Stimulated activated CD4-positive, alpha-beta T cell treated with anti-CD3 and anti-CD28 coated beads, Interleukin-1b, Interleukin-23, amount 100 ng/mL, for 48 hours (primary cell): ENCODE data around the gene PIP5K1B.

Source experiments
- DNase-seq: peaks from one replicate; pipeline ENCODE4 v3.0.0-alpha.2; 2020

The PIP5K1B gene

DNA sequence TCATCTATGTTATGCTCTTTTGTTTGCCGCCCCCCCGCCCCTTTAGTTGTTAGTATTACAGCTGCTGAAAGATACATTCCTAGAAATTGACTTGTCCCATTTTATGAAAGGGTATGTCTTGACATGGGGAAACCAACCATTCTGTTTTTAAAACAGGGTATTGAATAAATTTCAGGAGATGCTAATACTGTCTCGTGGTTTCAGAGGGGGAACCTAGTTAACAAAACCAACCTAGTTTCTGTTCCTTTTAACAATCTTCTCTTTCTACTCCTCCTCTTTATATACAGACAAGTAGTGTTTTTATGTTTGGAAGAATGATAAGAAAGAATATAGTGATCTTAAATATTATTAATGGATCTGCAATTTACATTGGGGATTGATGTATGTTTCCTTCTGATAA is 3.5 kb downstream of the PIP5K1B start:
- DNase-seq: no peak

DNA sequence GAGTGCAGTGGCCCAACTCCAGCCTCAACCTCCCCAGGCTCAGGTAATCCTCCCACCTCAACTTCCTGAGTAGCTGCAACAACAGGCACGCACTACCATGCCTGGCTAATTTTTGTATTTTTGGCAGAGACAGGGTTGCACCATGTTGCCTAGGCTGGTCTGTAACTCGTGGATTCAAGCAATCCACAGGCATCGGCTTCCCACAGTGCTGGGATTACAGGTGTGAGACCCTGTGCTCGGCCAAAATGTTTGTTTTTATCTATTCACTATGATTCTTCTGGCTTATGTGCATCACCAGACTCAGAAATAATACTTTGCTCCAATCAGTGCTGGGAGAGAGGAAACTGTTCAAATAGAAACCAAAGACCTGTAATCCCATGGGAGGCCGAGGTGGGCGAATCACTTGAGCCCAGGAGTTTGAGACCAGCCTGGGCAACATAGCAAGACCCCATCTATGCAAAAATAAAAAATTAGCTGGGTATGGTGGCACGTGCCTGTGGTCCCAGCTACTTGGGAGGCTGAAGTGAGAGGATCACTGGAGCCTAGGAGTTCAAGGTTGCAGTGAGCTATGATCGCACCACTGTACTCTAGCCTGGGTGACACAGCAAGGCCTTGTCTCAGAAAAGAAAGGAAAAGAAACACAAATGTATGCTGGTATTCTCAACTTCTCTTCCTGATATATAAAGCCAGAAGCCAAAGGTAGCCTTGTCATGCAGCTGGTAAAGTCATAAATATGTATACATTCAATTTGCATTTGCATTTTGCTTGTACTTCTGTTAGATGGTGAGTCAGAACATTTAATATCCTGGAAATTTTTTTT is 4.5 kb downstream of the PIP5K1B start:
- no peak for DNase-seq

- no peak for DNase-seq
These were observed 5.1 kb downstream of the PIP5K1B start for GRCh38 chr9:68710111-68710471.

GRCh38 chr9:68711281-68711680 is 6.2 kb downstream of the PIP5K1B start:
- DNase-seq: no peak

DNA sequence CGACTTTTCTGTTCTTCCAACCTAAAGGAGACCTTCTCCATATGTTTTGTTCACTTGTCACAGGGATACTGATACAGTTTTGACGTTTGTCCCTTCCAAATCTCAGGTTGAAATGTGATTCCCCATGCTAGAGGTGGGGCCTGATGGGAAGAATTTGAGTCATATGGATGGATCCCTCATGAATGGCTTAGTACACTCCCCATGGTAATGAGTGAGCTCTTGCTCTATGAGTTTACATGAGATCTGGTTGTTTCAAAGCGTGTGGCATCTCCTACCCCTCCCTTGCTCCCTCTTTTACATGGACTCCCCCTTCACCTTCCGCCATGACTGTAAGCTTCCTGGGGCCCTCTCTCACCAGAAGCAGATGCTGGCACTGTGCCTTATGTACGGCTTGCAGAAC is 6.9 kb downstream of the PIP5K1B start:
- DNase-seq: no peak

DNA sequence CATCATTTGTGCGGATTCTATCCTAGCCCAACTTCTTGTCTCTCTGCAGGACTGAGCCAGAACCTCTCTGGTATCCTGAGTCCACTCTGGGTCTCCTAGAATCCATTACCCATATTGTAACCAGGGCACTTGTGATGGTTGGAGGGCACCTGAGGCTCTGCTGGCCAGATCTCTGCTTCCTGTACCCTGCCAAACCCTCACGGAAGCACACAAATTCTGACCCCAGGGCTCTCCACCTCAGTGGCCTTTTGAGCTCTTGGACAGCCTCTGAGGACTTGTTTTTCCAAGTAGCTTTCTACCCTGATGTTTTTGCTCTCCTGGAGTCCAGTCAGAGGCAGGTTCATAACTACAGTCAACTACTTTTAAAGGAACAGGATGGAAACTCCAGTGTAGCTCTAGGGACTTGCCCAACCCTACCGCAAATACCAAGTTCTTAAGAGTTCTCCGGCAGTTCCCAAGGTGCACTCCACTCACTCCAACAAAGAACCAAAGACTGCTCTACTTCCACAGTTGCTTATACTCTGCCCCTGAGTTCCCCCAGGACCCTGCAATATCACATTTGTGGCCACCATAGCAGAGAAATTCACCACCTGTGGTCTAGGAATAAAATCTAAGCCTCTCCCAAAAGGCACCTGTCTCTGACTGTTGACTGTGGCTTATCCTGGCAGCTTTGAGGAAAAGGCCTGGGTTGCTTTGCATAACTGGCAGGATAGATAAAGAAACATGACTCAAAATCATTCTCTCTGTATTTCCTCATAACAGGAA is 9.6 kb downstream of the PIP5K1B start:
- no peak for DNase-seq

GRCh38 chr9:68715181-68715456 is 10.1 kb downstream of the PIP5K1B start:
- DNase-seq: no peak

- no peak for DNase-seq
These were observed 12.8 kb downstream of the PIP5K1B start for GRCh38 chr9:68717552-68718443.

- DNase-seq: no peak
These were observed 14.8 kb downstream of the PIP5K1B start for GRCh38 chr9:68719847-68720246.

GRCh38 chr9:68720656-68721313 is 15.7 kb downstream of the PIP5K1B start:
- DNase-seq: no peak

GRCh38 chr9:68721666-68722330 is 16.8 kb downstream of the PIP5K1B start:
- no peak for DNase-seq

- DNase-seq: no peak
These were observed 20.0 kb downstream of the PIP5K1B start for GRCh38 chr9:68725070-68725469.

DNA sequence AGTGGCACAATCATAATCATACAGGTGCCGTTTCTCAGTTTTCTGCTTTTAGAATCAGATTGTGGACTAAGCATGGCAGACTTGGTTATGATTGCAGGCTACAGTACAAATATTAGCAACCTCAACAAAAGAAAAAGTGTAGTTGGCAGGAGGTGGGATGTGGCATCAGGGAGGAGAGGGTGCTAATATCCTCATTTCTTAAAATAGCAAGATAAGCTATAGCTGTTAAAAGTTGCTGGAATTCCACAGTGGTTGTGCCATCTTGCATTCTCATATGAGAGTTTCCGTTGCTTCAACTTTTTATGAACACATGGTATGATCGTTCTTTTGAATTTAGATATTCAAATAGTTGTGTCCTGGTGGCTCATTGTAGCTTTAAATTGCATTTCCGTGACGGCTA is 21.4 kb downstream of the PIP5K1B start:
- no peak for DNase-seq

DNA sequence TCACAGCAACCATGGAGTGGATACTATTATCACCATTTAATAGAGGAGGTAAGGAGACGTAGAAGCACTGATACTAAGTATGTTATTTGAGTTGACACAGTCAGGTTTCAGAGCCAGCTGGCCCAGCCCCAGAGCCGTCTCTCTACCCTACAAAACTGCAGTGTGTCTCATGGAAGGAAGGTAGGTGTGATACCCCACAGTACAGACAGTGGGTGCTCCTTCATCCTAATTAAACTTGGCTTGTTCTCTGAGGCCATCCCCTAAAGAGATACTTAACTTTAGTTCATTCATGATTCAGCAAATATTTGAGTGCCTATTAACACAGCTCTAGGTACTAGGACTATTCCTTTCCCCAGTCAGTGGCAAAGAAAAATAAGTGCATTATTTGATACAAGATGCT is 22.6 kb downstream of the PIP5K1B start:
- DNase-seq: no peak

- no peak for DNase-seq
These were observed 23.7 kb downstream of the PIP5K1B start for GRCh38 chr9:68728731-68729130.

- no peak for DNase-seq
These were observed 25.7 kb downstream of the PIP5K1B start for GRCh38 chr9:68730570-68731235.

GRCh38 chr9:68731857-68732256 is 26.8 kb downstream of the PIP5K1B start:
- DNase-seq: no peak

DNA sequence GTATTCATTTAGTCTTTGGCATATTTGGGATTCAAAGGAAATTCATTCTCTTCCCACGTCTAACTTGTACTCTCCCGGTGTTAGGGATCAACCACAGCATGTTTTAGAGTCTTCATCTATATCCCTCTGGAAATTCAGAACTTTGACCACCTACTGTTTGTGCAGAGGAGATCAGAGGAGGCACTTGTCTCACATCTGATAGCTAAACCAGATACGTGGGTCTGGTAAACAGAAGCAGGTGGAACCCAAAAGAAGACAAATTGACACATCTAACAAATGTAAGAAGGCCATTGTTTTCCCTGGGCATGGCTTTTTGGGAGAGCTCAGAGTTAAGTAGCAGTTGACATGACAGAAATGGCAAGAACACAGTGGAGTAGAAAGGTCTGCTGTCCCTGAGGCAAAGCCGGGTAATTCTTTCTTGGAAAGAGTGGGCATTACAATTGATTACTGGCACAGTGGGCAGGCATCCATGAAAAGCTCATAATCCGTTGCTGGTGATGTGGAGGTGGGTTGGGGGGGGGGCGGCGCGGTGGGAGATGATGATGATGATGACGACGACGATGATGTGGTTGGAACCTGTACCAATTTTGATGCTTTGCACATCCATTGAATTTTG is 27.5 kb downstream of the PIP5K1B start:
- DNase-seq: no peak

GRCh38 chr9:68733021-68733405 is 28.0 kb downstream of the PIP5K1B start:
- DNase-seq: no peak

DNA sequence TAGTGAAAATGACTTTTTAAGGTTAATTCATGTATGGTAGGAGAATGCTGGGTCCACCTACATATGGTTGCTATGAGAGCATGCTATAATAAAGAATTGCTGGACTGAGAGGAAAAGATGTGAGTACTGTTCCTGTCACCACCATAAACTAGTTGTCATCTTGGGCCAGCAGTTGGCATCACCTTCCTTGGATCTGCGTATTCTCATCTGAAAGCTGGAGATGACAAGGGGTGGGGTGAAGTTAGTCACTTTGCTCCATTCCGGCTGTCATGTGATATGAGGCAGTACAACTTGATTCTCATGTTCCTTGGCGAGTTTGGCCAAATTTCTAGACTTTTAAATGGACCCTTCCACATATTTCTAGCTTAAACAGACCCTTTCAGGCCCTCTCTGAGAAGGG is 33.3 kb downstream of the PIP5K1B start:
- DNase-seq: no peak

DNA sequence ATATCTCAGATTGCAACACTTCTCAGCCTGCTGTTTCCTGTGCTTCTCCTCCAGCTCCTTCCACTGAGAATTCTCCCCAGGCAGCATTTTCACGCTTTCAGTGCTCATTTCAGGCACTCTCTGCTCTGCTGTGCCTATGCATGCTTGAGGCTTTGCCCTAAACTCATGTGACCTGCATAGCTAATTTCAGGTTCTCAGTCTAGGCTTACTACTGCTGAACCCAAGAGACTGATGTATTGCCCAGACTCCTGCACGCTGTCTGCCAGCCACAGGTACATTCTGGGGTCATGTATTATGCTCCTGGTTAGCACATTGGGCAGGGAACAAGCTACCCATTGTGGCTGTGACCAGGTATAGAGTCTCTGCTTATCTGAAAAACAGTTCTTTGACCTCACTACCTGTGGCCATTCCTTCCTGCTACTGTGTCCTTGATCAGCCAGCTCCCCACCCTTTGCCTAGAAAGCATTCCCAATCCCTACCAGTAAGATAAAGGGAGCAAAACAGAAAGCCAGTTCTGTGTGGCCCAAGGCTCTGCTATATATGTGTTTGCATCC is 34.7 kb downstream of the PIP5K1B start:
- no peak for DNase-seq
